AG04449 (cell line): ENCODE data around the gene ZDHHC1.

Source experiments
- CTCF ChIA-PET: fragments of 350-600 bp; formaldehyde crosslinking; extraction: SDS; loops from one replicate; lab custom pipeline; 2021; ENCODE audit warnings: antibody characterized with exemption; lab: Yijun Ruan, JAX
- POLR2A ChIA-PET: fragments of 400-600, 350-600 bp; formaldehyde crosslinking; extraction: SDS; loops from one replicate; lab custom pipeline; 2020; ENCODE audit warnings: antibody characterized with exemption, inconsistent platforms; lab: Yijun Ruan, JAX
- DNase-seq: peaks from one replicate; pipeline ENCODE4 v3.0.0-alpha.2; 2010; ENCODE audit warnings: low read depth, low spot score
- H3K4me3 ChIP-seq: 2 replicates; pipeline ENCODE4 v1.5.1; 2011; ENCODE audit warnings: low read depth, mild to moderate bottlenecking, control low read depth, low read length
- TF ChIP-seq, protein P1 (sequence below): IDR thresholded peaks from one replicate; pipeline ENCODE4 v1.5.1; 2011; ENCODE audit warnings: mild to moderate bottlenecking, moderate library complexity, low read length, control low read depth, inconsistent platforms; ENCODE audit not compliant: insufficient read depth; ENCODE audit errors: missing control alignments

The ZDHHC1 gene

GRCh38 chr16:67388191-67388590 is 28.1 kb downstream of the ZDHHC1 start:
- DNase-seq, result no peak
- TF ChIP-seq, protein P1, sequence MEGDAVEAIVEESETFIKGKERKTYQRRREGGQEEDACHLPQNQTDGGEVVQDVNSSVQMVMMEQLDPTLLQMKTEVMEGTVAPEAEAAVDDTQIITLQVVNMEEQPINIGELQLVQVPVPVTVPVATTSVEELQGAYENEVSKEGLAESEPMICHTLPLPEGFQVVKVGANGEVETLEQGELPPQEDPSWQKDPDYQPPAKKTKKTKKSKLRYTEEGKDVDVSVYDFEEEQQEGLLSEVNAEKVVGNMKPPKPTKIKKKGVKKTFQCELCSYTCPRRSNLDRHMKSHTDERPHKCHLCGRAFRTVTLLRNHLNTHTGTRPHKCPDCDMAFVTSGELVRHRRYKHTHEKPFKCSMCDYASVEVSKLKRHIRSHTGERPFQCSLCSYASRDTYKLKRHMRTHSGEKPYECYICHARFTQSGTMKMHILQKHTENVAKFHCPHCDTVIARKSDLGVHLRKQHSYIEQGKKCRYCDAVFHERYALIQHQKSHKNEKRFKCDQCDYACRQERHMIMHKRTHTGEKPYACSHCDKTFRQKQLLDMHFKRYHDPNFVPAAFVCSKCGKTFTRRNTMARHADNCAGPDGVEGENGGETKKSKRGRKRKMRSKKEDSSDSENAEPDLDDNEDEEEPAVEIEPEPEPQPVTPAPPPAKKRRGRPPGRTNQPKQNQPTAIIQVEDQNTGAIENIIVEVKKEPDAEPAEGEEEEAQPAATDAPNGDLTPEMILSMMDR, result no peak
- ChIA-PET POLR2A (no interaction called here), CTCF (interaction anchor here (1.0 to 1.4 kb wide), 3 partner anchors 12 to 128 kb away, joined by 3 to 6 read pairs (median 4); partner anchors contain the start of gene ZDHHC1)
- no peak overlapping the region for H3K4me3 ChIP-seq

DNA sequence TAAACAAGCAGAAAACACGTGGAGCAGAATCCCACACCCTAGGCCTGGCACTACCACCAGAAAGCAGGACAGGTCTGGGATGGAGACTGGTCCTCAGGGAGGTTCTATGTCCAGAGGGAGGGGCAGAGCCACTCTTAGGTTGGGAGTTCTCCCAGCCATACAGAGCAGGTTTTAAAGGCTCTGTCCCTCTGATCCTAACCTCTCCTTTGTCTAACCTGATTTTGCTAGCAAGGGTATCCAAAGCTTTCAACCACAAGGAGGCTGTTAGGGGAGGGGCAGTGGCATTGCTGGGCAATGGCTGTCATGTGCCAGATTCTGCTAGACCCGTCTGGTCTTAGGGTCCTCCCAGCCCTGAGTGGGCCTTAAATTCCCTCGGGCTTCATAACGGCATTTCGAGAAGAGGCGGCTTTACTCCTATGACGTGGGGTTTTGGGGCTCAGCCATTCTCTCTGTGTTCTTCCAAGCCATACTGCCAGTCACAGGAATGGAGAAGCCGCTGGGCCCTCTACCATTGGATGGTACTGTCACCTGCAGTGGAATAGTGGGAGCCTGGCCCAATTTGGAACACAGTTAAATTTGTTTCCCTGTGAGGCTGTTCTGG is 28.7 kb downstream of the ZDHHC1 start:
- CTCF ChIA-PET, result interaction anchor here (1.0 to 1.4 kb wide), 2 partner anchors 12 to 127 kb away, joined by 3 to 6 read pairs; no protein-coding TSS in a partner anchor
- TF ChIP-seq, protein P1, result no peak
- H3K4me3 ChIP-seq, result no peak overlapping the region
- POLR2A ChIA-PET, result no interaction called here
- no peak for DNase-seq

DNA sequence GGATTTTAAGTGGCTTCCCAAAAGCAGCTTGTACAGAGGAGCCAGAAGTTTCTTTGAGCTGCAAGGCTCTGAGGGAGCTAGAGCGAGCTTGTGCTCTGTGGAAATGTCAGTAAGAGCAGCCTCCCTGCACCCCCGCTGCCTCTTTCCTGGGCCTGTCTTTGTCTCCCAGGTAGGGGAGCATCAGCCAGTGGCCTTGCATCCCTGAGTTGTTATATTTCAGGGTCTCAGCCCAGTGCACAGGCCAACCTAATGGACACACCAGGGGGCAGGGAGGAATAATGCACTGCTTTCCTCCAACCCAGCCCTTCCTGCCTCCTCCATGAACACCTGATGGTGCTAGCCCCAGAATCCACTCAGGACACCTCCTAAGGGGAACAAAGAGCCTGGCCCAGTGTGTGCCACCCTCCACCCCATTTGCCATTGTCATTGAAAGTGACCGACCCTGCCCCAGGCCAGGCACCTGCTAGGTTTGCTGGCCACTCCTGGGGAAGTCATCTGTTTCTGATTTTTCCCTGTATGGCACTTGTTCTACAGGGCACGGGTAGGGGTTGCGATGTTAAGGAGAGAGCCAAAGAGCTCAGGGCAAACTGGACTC is 29.3 kb downstream of the ZDHHC1 start:
- no peak overlapping the region for H3K4me3 ChIP-seq
- CTCF ChIA-PET, result interaction anchor here (0.8 to 1.4 kb wide), 2 partner anchors 13 to 14 kb away, joined by 3 to 6 read pairs; no protein-coding TSS in a partner anchor
- no peak for DNase-seq
- TF ChIP-seq, protein P1, result no peak
- POLR2A ChIA-PET, result no interaction called here

DNA sequence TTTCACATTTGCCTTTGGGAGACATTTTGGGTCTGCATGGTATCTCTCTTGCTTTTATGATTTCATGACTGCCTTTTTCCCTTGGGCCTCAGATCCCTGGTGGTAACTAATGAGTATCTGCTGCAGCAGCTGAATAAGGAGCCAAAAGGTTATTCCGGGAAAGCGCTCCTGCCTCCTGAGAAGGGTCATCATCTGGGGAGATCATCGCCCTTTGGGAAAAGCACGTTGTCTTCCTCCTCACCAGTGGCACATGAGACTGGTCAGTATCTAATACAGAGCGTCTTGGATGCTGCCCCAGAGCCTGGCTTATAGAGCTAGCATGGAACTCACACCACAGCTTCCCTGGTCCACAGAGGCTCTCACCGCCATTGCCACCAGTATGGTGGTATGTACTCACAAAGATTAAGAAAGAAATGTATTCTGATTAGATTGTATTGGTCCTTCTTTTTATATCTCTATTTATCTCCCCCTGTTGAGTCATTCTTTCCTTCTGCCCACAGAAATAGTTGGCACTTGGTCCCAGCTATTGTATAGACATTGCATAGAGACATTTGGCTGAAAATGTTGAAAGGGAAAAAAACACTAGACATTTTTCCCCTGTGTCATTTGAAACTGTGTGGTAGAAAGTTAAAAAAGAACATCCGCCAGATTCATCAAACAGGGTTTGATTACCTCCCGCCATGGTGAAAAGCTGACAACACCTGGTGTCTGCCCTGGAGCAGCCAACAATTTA is 31.3 kb downstream of the ZDHHC1 start:
- TF ChIP-seq, protein P1, result no peak
- H3K4me3 ChIP-seq, result no peak overlapping the region
- no peak for DNase-seq
- ChIA-PET CTCF (interaction anchor here (0.9 to 1.5 kb wide), 5 partner anchors 8 to 103 kb away, joined by 3 to 4 read pairs (median 3); partner anchors contain the start of genes ATP6V0D1 and TPPP3), POLR2A (no interaction called here)

GRCh38 chr16:67383284-67383683 is 33.0 kb downstream of the ZDHHC1 start:
- TF ChIP-seq, protein P1, result no peak
- H3K4me3 ChIP-seq, result no peak overlapping the region
- CTCF ChIA-PET, result interaction anchor here (1.1 to 1.7 kb wide), 4 partner anchors 10 to 83 kb away, joined by 3 to 8 read pairs (median 4); partner anchors contain the start of genes TPPP3 and ZDHHC1
- no peak for DNase-seq
- POLR2A ChIA-PET, result no interaction called here
